Sigmoid colon (tissue), 7 donors: ENCODE measurements around the gene RAB3C. TPM values are rescaled to one million over a fixed set of nuclear protein-coding genes. Genes with fewer than 3 reads are reported as not detected.
"Not testable (repeated sequence)": the region's sequence is repeated elsewhere in the genome, so short reads cannot be mapped to it uniquely, and the experiment has no call there.

Experiments
- DNase-seq: peaks from one replicate; pipeline ENCODE4 v3.0.0-alpha.2; 2019
- H3K27ac ChIP-seq, 4 donors: fragments of 200-600 bp; sonication (generic); one replicate each; pipeline ENCODE4 v1.5.1; 2016 to 2019; ENCODE audit warnings: mild to moderate bottlenecking in 1 of 4
- H3K27me3 ChIP-seq, 3 donors: fragments of 200-600 bp; sonication (generic); one replicate each; pipeline ENCODE4 v1.5.1; 2019; ENCODE audit warnings: mild to moderate bottlenecking in 1 of 3
- H3K36me3 ChIP-seq, 4 donors: fragments of 200-600 bp; sonication (generic); one replicate each; pipeline ENCODE4 v1.5.1; 2016 to 2019
- H3K4me1 ChIP-seq, 4 donors: fragments of 200-600 bp; sonication (generic); one replicate each; pipeline ENCODE4 v1.5.1; 2017 to 2019
- H3K4me3 ChIP-seq, 4 donors: fragments of 200-600 bp; sonication (generic); one replicate each; pipeline ENCODE4 v1.5.1; 2017 to 2019; ENCODE audit warnings: mild to moderate bottlenecking in 2 of 4, moderate library complexity in 1 of 4
- H3K9me3 ChIP-seq, 4 donors: fragments of 200-600 bp in 3 of 4; sonication (generic) in 3 of 4; one replicate each; pipeline versions ENCODE4 v1.5.1 to v1.6.1; 2013 to 2019
- EP300 ChIP-seq, 4 donors: sonication (generic); formaldehyde crosslinking; IDR thresholded peaks; one replicate each; pipeline ENCODE4 v1.6.1; 2017; ENCODE audit warnings: antibody characterized with exemption in 4 of 4
- POLR2A ChIP-seq, 2 donors: fragments of 450-650 bp; IDR thresholded peaks; one replicate each; pipeline ENCODE4 v1.6.1; 2016; ENCODE audit warnings: antibody characterized with exemption in 2 of 2, mild to moderate bottlenecking in 2 of 2, moderate library complexity in 2 of 2
- POLR2AphosphoS5 ChIP-seq, 4 donors: sonication (generic); formaldehyde crosslinking; IDR thresholded peaks; one replicate each; pipeline ENCODE4 v1.6.1; 2017; ENCODE audit warnings: antibody characterized with exemption in 4 of 4
- WGBS, 2 donors: extraction: QIAGEN DNeasy Blood & Tissue Kit; methylation state at CpG; one replicate each; pipeline ENCODE4 v1.1.7; 2013; 5-methylcytosine and 5-hydroxymethylcytosine counted together
- intact Hi-C: fragments of 100-400 bp; cut with DNase I; formaldehyde crosslinking; loops from one replicate; pipeline ENCODE4 v1.15.1; 2023
- polyA plus RNA-seq, 3 donors: library from polyadenylated mRNA; stranded (reverse); fragments of 200-250 nt; gene quantifications; one replicate each; pipeline ENCODE4 v1.2.3, GENCODE V29; 2013
- total RNA-seq, 4 donors: library from RNA; depleted of rRNA; stranded (reverse); fragments of >200 nt; gene quantifications; one replicate each; pipeline ENCODE4 v1.1.0, GENCODE V29; 2016
- TF ChIP-seq, protein P1 (sequence below), 4 experiments: fragments of 450-650 bp in 3 of 4; fragments of 200-600 bp in 1 of 4; IDR thresholded peaks; one replicate each; pipeline ENCODE4 v1.5.1; 2016 to 2019; ENCODE audit warnings: antibody characterized with exemption in 4 of 4, mild to moderate bottlenecking in 3 of 4, moderate library complexity in 2 of 4
- donor health status: healthy with polysubstance abuse.
- donor health status: Bipolar disorder and iron deficiency.
- donor health status: healthy.

RAB3C gene
- total and polyA plus RNA-seq, 7 donors: under 0.01 to 17.6 (median 2.4) TPM; not detected in 1

DNA sequence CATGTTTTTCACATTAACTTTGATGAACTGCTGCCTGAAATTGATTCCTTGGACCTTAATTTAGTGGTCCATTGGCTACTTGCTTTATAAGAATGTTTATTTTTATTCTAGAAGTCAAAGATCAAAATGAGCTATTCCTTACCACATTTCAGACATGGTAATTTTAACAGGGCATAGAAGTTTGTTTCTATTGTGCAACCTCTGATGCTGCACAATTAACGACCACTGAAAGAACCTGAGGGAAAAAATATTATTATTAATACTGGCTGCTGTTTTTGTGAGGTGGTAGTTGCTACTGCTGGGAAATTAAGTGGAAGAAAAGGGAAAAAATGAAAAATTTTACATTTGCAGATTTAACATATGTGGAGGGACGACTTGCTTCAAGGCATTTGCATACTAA is 37.9 kb upstream of the RAB3C start:
- TF ChIP-seq, protein P1, sequence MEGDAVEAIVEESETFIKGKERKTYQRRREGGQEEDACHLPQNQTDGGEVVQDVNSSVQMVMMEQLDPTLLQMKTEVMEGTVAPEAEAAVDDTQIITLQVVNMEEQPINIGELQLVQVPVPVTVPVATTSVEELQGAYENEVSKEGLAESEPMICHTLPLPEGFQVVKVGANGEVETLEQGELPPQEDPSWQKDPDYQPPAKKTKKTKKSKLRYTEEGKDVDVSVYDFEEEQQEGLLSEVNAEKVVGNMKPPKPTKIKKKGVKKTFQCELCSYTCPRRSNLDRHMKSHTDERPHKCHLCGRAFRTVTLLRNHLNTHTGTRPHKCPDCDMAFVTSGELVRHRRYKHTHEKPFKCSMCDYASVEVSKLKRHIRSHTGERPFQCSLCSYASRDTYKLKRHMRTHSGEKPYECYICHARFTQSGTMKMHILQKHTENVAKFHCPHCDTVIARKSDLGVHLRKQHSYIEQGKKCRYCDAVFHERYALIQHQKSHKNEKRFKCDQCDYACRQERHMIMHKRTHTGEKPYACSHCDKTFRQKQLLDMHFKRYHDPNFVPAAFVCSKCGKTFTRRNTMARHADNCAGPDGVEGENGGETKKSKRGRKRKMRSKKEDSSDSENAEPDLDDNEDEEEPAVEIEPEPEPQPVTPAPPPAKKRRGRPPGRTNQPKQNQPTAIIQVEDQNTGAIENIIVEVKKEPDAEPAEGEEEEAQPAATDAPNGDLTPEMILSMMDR (IDR thresholded peaks at IDR 0.05): no peak
- TF ChIP-seq POLR2A (IDR thresholded peaks at IDR 0.05): no peak
- TF ChIP-seq POLR2AphosphoS5 (IDR thresholded peaks at IDR 0.05): no peak
- TF ChIP-seq EP300 (IDR thresholded peaks at IDR 0.05): no peak
- no peak for DNase-seq
- 58 to 66% methylated on average over 2 of the region's 2 CpGs for WGBS, 2 donors
- no peaks in the 10 kb centered on the region for H3K9me3 ChIP-seq
- no peak overlapping the region for H3K4me3 ChIP-seq
- no peak overlapping the region for H3K27ac ChIP-seq
- H3K4me1 ChIP-seq: no peaks in the 10 kb centered on the region
- H3K27me3 ChIP-seq: no peaks in the 10 kb centered on the region
- intact Hi-C loops: no loop called here
- no peaks in the 10 kb centered on the region for H3K36me3 ChIP-seq

DNA sequence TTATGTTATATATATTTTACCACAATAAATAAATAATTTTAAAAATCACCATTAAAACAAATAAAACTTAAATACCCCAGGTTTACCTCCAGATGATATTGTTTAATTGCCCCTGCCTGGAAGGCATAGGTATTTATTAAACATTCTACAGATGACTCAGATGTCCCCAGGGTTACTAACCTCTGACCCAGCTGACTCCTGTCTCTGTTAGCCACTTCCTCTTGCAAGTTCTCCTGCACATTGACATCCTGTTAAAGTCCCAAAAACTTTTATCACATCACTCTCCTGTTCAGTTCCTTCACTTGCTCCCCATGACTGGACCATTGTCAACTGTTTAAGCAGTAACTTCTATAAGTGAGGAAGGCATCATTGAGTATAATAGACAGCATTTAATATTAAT is 37.0 kb upstream of the RAB3C start:
- Histone ChIP-seq H3K36me3 (no peaks in the 10 kb centered on the region), H3K27ac (no peak overlapping the region), H3K4me1 (no peaks in the 10 kb centered on the region), H3K27me3 (no peaks in the 10 kb centered on the region), H3K4me3 (no peak overlapping the region), H3K9me3 (no peaks in the 10 kb centered on the region)
- intact Hi-C loops: no loop called here
- DNase-seq: no peak
- TF ChIP-seq, protein P1 (IDR thresholded peaks at IDR 0.05): no peak
- TF ChIP-seq EP300 (IDR thresholded peaks at IDR 0.05): no peak
- no peak for TF ChIP-seq POLR2A (IDR thresholded peaks at IDR 0.05)
- TF ChIP-seq POLR2AphosphoS5 (IDR thresholded peaks at IDR 0.05): no peak

DNA sequence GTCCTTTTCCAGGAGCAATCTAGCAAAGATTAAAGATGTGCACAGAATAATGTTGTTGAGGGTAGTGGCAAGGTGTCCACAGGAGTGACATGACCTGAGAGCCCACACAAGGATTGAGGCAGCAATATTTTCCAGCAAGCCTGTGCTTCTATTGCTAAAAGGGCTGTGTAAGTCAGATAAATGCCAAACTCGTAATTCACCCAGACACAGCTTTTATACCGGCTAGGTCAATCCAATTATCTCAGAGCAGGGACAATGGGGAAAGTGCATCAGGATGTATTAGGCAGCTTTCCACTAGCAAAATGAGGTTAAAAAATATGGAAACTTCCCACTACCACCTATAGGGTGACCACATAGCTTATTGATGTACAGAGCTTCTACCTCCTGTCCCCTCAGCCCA is 34.8 kb upstream of the RAB3C start:
- DNase-seq: no peak
- WGBS, 2 donors: 64 to 73% methylated on average over 2 of the region's 2 CpGs
- Histone ChIP-seq H3K4me3 (no peak overlapping the region), H3K36me3 (no peaks in the 10 kb centered on the region), H3K27me3 (no peaks in the 10 kb centered on the region), H3K27ac (no peak overlapping the region), H3K9me3 (no peaks in the 10 kb centered on the region), H3K4me1 (no peaks in the 10 kb centered on the region)
- intact Hi-C loops: no loop called here
- no peak for TF ChIP-seq POLR2AphosphoS5 (IDR thresholded peaks at IDR 0.05)
- TF ChIP-seq, protein P1 (IDR thresholded peaks at IDR 0.05): no peak

DNA sequence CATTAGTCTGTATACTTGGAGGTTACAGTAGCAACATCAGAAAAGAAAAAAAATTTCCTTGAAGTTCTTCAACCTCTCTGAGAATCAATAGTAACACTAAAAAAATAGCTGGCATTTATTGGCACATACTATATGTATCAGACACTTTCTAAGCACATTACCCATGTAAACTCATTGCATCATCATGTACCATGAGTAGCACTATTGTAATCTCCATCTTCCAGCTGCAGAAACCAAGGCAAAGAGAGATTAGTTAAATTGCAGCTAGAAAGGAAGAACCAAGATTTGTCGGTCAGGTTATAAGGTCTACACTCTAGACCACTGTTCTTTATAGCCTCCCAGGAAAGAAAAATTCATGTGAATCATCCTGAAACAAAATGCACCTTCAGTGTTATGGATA is 31.4 kb upstream of the RAB3C start:
- no peak for TF ChIP-seq EP300 (IDR thresholded peaks at IDR 0.05)
- TF ChIP-seq POLR2AphosphoS5 (IDR thresholded peaks at IDR 0.05): no peak
- TF ChIP-seq POLR2A (IDR thresholded peaks at IDR 0.05): no peak
- TF ChIP-seq, protein P1 (IDR thresholded peaks at IDR 0.05): no peak
- H3K27ac ChIP-seq: no peak overlapping the region
- no peaks in the 10 kb centered on the region for H3K27me3 ChIP-seq
- H3K36me3 ChIP-seq: no peaks in the 10 kb centered on the region
- WGBS, 2 donors: 86 to 89% methylated on average over 1 of the region's 1 CpG
- H3K9me3 ChIP-seq: no peaks in the 10 kb centered on the region
- H3K4me3 ChIP-seq: no peak overlapping the region
- intact Hi-C loops: no loop called here
- no peaks in the 10 kb centered on the region for H3K4me1 ChIP-seq
- DNase-seq: no peak

DNA sequence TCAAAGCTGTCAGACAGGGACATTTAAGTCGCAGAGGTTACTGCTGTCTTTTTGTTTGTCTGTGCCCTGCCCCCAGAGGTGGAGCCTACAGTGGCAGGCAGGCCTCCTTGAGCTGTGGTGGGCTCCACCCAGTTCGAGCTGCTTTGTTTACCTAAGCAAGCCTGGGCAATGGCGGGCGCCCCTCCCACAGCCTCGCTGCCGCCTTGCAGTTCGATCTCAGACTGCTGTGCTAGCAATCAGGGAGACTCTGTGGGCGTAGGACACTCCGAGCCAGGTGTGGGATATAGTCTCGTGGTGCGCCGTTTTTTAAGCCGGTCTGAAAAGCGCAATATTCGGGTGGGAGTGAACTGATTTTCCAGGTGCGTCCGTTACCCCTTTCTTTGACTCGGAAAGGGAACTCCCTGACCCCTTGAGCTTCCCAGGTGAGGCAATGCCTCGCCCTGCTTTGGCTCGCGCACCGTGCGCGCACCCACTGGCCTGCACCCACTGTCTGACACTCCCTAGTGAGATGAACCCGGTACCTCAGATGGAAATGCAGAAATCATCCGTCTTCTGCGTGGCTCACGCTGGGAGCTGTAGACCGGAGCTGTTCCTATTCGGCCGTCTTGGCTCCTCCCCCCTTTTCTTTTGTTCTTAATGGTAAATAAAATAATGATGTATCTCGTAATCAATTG is 25.1 kb upstream of the RAB3C start:
- 81 to 84% methylated on average over 32 of the region's 32 CpGs for WGBS, 2 donors
- DNase-seq, H3K36me3 ChIP-seq, intact Hi-C loops, H3K4me1 ChIP-seq, H3K9me3 ChIP-seq, H3K4me3 ChIP-seq, H3K27ac ChIP-seq, H3K27me3 ChIP-seq: not testable (repeated sequence)

DNA sequence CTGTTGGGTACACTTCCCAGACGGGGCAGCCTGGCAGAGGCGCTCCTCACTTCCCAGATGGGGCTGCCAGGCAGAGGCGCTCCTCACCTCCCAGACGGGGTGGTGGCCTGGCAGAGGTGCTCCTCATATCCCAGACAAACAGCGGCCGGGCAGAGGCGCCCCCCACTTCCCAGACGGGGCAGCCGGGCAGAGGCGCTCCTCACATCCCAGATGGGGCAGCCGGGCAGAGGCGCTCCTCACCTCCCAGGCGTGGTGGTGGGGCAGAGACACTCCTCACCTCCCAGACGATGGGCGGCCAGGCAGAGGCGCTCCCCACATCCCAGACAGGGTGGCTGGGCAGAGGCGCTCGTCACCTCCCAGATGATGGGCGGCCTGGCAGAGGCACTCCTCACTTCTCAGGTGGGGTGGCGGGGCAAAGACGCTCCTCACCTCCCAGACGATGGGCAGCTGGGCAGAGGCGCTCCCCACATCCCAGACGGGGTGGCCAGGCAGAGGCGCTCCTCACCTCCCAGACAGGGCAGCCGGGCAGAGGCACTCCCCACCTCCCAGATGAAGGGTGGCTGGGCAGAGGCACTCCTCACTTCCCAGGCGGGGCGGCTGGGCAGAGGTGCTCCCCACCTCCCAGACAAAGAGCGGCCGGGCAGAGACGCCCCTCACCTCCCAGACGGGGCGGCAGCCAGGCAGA is 19.7 kb upstream of the RAB3C start:
- H3K27ac ChIP-seq, H3K4me3 ChIP-seq, DNase-seq, H3K36me3 ChIP-seq, H3K4me1 ChIP-seq, H3K9me3 ChIP-seq, intact Hi-C loops, H3K27me3 ChIP-seq: not testable (repeated sequence)
- WGBS, 2 donors: 95 to 97% methylated on average over 33 of the region's 33 CpGs

DNA sequence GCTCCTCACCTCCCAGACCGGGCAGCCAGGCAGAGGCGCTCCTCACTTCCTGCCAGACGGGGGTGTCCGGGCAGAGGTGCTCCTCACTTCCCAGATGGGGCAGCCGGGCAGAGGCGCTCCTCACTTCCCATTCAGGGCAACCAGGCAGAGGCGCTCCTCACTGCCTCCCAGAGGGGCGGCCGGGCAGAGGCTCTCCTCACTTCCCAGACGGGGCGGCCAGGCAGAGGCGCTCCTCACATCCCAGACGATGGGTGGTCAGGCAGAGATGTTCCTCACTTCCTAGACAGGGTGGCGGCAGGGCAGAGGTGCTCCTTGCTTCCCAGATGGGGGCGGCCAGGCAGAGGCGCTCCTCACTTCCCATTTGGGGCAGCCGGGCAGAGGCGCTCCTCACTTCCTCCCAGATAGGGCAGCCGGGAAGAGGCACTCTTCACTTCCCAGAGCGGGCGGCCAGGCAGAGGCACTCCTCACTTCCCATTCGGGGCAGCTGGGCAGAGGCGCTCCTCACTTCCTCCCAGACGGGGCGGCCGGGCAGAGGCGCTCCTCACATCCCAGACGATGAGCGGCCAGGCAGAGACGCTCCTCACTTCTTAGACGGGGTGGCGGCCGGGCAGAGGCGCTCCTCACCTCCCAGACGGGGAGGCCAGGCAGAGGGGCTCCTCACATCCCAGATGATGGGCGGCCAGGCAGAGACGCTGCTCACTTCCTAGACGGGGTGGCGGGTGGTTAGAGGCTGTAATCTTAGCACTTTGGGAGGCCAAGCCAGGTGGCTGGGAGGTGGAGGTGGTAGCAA is 18.6 kb upstream of the RAB3C start:
- H3K4me1 ChIP-seq, intact Hi-C loops, H3K27ac ChIP-seq, H3K9me3 ChIP-seq, H3K36me3 ChIP-seq, DNase-seq, H3K27me3 ChIP-seq, H3K4me3 ChIP-seq: not testable (repeated sequence)
- WGBS, 2 donors: 93 to 95% methylated on average over 39 of the region's 39 CpGs
